ENCODE data around the gene TCF19.

GRCh38 chr6:31128093-31128676, 30.2 kb upstream of the TCF19 start:
- TF ChIP-seq CTCF (IDR thresholded peaks at IDR 0.05) (peak; percentile 42 to 64 (median 61)), POLR2AphosphoS5 (IDR thresholded peaks at IDR 0.05; ENCODE audit: insufficient read depth in 1 of 2, low read depth in 1 of 2) (peak in 1 of 2 donors; percentile 36)

Data from vagina (tissue), 2 donors.